GM12864 (cell line): Measurements from ENCODE around the gene ULK4.

Source experiments
- DNase-seq: peaks from one replicate; pipeline ENCODE4 v3.0.0-alpha.2; 2011; ENCODE audit warnings: low read depth
- H3K4me3 ChIP-seq: 2 replicates; pipeline ENCODE4 v1.5.1; 2011; ENCODE audit warnings: mild to moderate bottlenecking, low read depth, low read length, control low read depth
- CTCF ChIP-seq: IDR thresholded peaks from 2 replicates; pipeline ENCODE4 v1.5.1; 2011; ENCODE audit warnings: low read depth, mild to moderate bottlenecking, moderate library complexity, low read length, control low read depth, inconsistent platforms; ENCODE audit errors: missing control alignments

Gene ULK4

GRCh38 chr3:41334426-41334825, 627.5 kb downstream of the ULK4 start:
- no peak overlapping the region for H3K4me3 ChIP-seq
- no peak for TF ChIP-seq CTCF
- DNase-seq: no peak

GRCh38 chr3:41331041-41331440, 630.9 kb downstream of the ULK4 start:
- TF ChIP-seq CTCF: no peak
- no peak for DNase-seq
- no peak overlapping the region for H3K4me3 ChIP-seq

GRCh38 chr3:41330465-41330864, 631.4 kb downstream of the ULK4 start:
- no peak overlapping the region for H3K4me3 ChIP-seq

GRCh38 chr3:41329881-41330280, 632.0 kb downstream of the ULK4 start:
- no peak overlapping the region for H3K4me3 ChIP-seq
- DNase-seq: no peak
- TF ChIP-seq CTCF: no peak

More at GRCh38 chr3:41330465-41330864, 631.4 kb downstream of the ULK4 start:
- TF ChIP-seq CTCF: no peak
- DNase-seq: no peak

GRCh38 chr3:41328926-41329325, 633.0 kb downstream of the ULK4 start:
- no peak for TF ChIP-seq CTCF
- H3K4me3 ChIP-seq: no peak overlapping the region
- no peak for DNase-seq

- no peak for DNase-seq
- no peak overlapping the region for H3K4me3 ChIP-seq
- no peak for TF ChIP-seq CTCF
These were observed 634.2 kb downstream of the ULK4 start for GRCh38 chr3:41327718-41328117.

GRCh38 chr3:41324156-41324475, 637.8 kb downstream of the ULK4 start:
- H3K4me3 ChIP-seq: no peak overlapping the region
- no peak for DNase-seq
- TF ChIP-seq CTCF: no peak
